ENCODE results near the gene PER1. TPM values are rescaled to one million over a fixed set of nuclear protein-coding genes. Genes with fewer than 3 reads are reported as not detected.

The PER1 gene
- total and polyA plus RNA-seq, 2 of the 13 experiments (the other 11 are each of a cell fraction or from before 2014, with no cell fraction given), result 2.6 to 3.6 TPM

DNA sequence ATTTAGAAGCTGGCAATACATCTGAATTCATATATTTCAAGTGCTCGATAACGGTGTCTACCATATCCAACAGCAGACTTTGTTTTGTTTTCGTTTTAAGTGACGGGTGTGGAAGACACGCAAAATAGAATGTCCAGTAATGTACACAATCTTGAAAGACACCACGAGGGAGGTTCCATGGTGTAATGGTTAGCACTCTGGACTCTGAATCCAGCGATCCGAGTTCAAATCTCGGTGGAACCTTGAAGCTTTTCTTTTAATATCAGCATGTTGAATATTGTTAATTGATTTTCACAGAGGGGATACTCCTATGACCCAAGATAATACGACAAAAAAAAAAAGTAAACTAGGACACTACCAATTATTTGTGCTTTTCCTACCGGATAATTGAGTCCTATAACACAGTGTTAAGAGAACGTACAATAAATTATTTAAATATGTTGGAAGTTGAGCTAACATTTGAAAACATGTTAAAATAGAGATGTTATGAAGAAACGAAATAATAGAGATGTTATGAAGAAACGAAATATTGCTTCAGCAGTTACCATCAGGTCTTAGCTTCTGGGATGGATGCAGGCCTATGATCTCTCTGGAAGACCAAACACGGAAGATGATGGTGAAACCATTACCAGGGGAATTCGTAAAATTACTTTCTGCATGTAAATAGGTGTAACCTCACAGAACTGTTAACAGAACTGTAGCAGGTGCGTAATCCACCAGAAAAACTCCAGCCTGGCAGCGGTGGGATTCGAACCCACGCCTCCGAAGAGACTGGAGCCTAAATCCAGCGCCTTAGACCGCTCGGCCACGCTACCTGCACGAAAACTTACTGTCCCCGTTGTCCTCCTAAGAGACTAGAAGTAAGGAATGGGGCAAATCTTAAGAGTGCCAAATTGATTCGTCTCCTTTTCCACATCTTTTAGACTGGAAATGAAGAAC, 32.4 kb downstream of the PER1 start (continued):
- TF ChIP-seq MIXL1 (CRISPR knock-in tag; IDR thresholded peaks at IDR 0.05), result peak; percentile 60
- TF ChIP-seq NCOR1 (IDR thresholded peaks at IDR 0.05; ENCODE audit: borderline replicate concordance, low read length), result peak; percentile 38; the same call in 1 of the 2 replicates
- peak; percentile 99 for TF ChIP-seq ZNF24 (IDR thresholded peaks at IDR 0.05)
- TF ChIP-seq BCL6 (CRISPR knock-in tag; IDR thresholded peaks at IDR 0.05), result peak; percentile 54
- TF ChIP-seq UBTF (CRISPR knock-in tag; IDR thresholded peaks at IDR 0.05), result peak; percentile 34; the same call in 1 of the 2 replicates
- TF ChIP-seq, protein P1, sequence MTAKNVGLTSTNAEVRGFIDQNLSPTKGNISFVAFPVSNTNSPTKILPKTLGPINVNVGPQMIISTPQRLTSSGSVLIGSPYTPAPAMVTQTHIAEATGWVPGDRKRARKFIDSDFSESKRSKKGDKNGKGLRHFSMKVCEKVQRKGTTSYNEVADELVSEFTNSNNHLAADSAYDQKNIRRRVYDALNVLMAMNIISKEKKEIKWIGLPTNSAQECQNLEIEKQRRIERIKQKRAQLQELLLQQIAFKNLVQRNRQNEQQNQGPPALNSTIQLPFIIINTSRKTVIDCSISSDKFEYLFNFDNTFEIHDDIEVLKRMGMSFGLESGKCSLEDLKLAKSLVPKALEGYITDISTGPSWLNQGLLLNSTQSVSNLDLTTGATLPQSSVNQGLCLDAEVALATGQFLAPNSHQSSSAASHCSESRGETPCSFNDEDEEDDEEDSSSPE (CRISPR knock-in tag; IDR thresholded peaks at IDR 0.05), result peak; percentile 26; the same call in 1 of the 2 replicates
- no peak for TF ChIP-seq LCORL (IDR thresholded peaks at IDR 0.05)
- peak; percentile 53; the same call in 1 of the 2 replicates for TF ChIP-seq LCORL (CRISPR knock-in tag; IDR thresholded peaks at IDR 0.05)
- no peak for TF ChIP-seq ZNF354B (CRISPR knock-in tag; IDR thresholded peaks at IDR 0.05)
- TF ChIP-seq, protein P2, sequence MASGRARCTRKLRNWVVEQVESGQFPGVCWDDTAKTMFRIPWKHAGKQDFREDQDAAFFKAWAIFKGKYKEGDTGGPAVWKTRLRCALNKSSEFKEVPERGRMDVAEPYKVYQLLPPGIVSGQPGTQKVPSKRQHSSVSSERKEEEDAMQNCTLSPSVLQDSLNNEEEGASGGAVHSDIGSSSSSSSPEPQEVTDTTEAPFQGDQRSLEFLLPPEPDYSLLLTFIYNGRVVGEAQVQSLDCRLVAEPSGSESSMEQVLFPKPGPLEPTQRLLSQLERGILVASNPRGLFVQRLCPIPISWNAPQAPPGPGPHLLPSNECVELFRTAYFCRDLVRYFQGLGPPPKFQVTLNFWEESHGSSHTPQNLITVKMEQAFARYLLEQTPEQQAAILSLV (CRISPR knock-in tag; IDR thresholded peaks at IDR 0.05; ENCODE audit: borderline replicate concordance), result peak; percentile 12; the same call in 1 of the 2 replicates
- peak; percentile 100 for TF ChIP-seq SSRP1 (CRISPR knock-in tag; IDR thresholded peaks at IDR 0.05)
- no peak for TF ChIP-seq ESRRA (CRISPR knock-in tag; IDR thresholded peaks at IDR 0.05; ENCODE audit: low read depth)
- peak; percentile 38; the same call in 1 of the 2 replicates for TF ChIP-seq GATAD2A (CRISPR knock-in tag; IDR thresholded peaks at IDR 0.05)
- 0 out of 2 replicates have a peak, but pooled peaks have one; percentile 47 for TF ChIP-seq SOX13 (IDR thresholded peaks at IDR 0.05)
- peak in 1 of 2 experiments; percentile 64; a peak in 2 of 4 replicates for TF ChIP-seq SOX13 (CRISPR knock-in tag; conservative IDR thresholded peaks at IDR 0.05 in 1 of 2, IDR thresholded peaks at IDR 0.05 in 1 of 2)
- peak; percentile 97 for TF ChIP-seq RBM22 (optimal IDR thresholded peaks at IDR 0.05; ENCODE audit: low read length)
- no peak for TF ChIP-seq ATM (IDR thresholded peaks at IDR 0.05; ENCODE audit: borderline replicate concordance)
- peak; percentile 36; the same call in 1 of the 2 replicates for TF ChIP-seq SALL1 (CRISPR knock-in tag; IDR thresholded peaks at IDR 0.05)
- TF ChIP-seq ZNF788 (CRISPR knock-in tag; IDR thresholded peaks at IDR 0.05; ENCODE audit: borderline replicate concordance), result no peak
- TF ChIP-seq MYNN (CRISPR knock-in tag; IDR thresholded peaks at IDR 0.05; ENCODE audit: low read depth), result no peak
- peak; percentile 58; the same call in 1 of the 2 replicates for TF ChIP-seq KAT8 (CRISPR knock-in tag; IDR thresholded peaks at IDR 0.05)
- no peak for TF ChIP-seq ZNF790 (CRISPR knock-in tag; IDR thresholded peaks at IDR 0.05; ENCODE audit: borderline replicate concordance)
- TF ChIP-seq, protein P3, sequence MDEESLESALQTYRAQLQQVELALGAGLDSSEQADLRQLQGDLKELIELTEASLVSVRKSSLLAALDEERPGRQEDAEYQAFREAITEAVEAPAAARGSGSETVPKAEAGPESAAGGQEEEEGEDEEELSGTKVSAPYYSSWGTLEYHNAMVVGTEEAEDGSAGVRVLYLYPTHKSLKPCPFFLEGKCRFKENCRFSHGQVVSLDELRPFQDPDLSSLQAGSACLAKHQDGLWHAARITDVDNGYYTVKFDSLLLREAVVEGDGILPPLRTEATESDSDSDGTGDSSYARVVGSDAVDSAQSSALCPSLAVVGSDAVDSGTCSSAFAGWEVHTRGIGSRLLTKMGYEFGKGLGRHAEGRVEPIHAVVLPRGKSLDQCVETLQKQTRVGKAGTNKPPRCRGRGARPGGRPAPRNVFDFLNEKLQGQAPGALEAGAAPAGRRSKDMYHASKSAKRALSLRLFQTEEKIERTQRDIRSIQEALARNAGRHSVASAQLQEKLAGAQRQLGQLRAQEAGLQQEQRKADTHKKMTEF (CRISPR knock-in tag; IDR thresholded peaks at IDR 0.05), result peak; percentile 22
- peak; percentile 48; the same call in 1 of the 2 replicates for TF ChIP-seq ERF (CRISPR knock-in tag; IDR thresholded peaks at IDR 0.05)
- TF ChIP-seq ZNF251 (CRISPR knock-in tag; IDR thresholded peaks at IDR 0.05), result no peak

All from HepG2 (cell line).